GM12891 (cell line): ENCODE results near the gene ARL2.

Experiments
- PAX5 ChIP-seq: IDR thresholded peaks from 2 replicates; pipeline ENCODE4 v1.6.1; 2011; ENCODE audit warnings: low read length, moderate library complexity, mild to moderate bottlenecking; ENCODE audit not compliant: insufficient read depth, severe bottlenecking
- POLR2A ChIP-seq: IDR thresholded peaks from 2 replicates; pipeline ENCODE4 v1.6.1; 2011; ENCODE audit warnings: low read depth, low read length, control low read depth
- POLR2AphosphoS5 ChIP-seq: IDR thresholded peaks from 2 replicates; pipeline ENCODE4 v1.6.1; 2011; ENCODE audit warnings: low read depth, low read length, control low read depth
- POU2F2 ChIP-seq: IDR thresholded peaks from 2 replicates; pipeline ENCODE4 v1.6.1; 2011; ENCODE audit warnings: low read depth, mild to moderate bottlenecking, control low read depth, low read length, moderate library complexity
- SPI1 ChIP-seq: IDR thresholded peaks from 2 replicates; pipeline ENCODE4 v1.6.1; 2011; ENCODE audit warnings: low read depth, low read length, control low read depth
- TAF1 ChIP-seq: IDR thresholded peaks from 2 replicates; pipeline ENCODE4 v1.6.1; 2011; ENCODE audit warnings: low read depth, low read length, control low read depth

DNA sequence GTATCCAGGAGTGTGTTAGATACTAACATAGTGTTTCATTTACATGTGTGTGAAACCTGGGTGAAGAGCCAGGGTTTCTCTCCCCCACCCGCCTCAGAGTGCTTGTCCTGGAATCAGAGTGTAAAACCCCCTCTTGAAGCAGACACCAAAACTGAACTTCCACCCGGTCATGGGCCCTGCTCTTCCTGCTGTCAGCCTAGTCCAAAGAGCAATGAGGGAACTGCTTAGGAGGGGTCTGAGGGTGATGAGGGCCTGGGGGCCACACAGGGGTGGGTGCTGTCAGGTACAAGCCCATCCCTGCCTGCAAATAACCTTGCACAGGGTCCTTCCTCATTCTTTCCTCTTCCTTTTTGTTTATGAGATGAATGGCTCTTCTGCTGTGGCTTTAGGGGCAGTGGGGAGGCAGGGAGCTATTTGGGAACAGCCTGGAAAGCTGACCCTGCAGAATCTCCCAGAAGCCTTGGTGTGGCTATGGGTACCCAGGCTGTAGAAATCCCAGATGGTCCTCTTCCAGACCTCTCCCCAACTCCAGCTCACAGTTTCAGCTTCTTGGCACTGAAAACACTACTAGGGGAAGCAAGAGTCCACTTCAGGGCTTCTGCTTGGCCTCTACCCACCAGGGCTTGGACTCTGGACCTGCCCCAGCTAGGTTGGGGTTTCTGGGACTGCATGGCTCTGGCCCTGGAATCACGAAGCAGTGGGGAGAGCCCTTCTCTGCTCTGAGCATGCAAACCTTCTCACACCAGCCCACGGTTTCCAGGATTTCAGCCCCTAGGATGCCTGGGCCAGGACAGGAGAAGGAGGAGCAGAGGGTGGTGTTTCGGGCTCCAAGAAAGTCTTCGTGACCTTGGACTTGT lies 25.7 kb upstream of the ARL2 start:
- TF ChIP-seq PAX5 (no peak), POLR2A (no peak), TAF1 (no peak), POU2F2 (no peak), POLR2AphosphoS5 (no peak), SPI1 (no peak)
